ENCODE measurements around the gene SLC9C1. TPM values are rescaled to one million over a fixed set of nuclear protein-coding genes. Genes with fewer than 3 reads are reported as not detected.

SLC9C1 gene
- total and polyA plus RNA-seq, 2 of the 4 experiments (the other 2 are of a cell fraction) = not detected

DNA sequence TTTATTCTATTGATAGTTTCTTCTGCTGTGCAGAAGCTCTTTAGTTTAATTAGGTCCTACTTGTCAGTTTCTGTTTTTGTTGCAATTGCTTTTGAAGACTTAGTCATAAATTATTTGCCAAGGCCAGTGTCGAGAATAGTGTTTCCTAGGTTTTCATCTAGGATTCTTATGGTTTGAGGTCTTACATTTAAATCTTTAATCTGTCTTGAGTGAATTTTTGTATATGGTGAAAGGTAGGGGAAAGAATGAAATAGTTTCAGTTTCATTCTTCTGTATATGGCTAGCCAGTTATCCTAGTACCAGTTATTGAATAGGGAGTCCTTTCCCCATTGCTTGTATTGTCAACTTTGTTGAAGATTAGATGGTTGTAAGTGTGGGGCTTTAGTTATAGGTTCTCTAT lies 150.3 kb downstream of the SLC9C1 start:
- dilution Hi-C loops (cut with HindIII; ENCODE audit: low sequenced_read_pairs, unreplicated experiment) = no loop called here
- ATAC-seq (ENCODE audit: low read depth) (no peak), DNase-seq (no peak)
- Histone ChIP-seq H4K8ac (ENCODE audit: low read depth in 2 of 2, low read length in 2 of 2) (no peak overlapping the region), H3K14ac (replicated peaks; ENCODE audit: low read depth, low read length) (no peak overlapping the region), H3K4ac (ENCODE audit: low read depth, low read length) (no peak overlapping the region), H2BK20ac (ENCODE audit: low read depth, low read length) (no peak overlapping the region), H2BK15ac (ENCODE audit: low read depth, low read length) (no peak overlapping the region), H2AK9ac (replicated peaks; ENCODE audit: low read depth, low read length, poor library complexity) (no peak overlapping the region), H3K4me3 (ENCODE audit: insufficient read depth, low read depth, low read length) (no peak overlapping the region), H3K18ac (ENCODE audit: low read depth, low read length) (no peak overlapping the region), H2AFZ (replicated peaks; ENCODE audit: low read length, poor library complexity) (no peak overlapping the region), H2BK120ac (ENCODE audit: low read depth, low read length) (no peak overlapping the region), H4K20me1 (ENCODE audit: insufficient read depth, low read length) (no peaks in the 10 kb centered on the region), H3K9me3 (ENCODE audit: control insufficient read depth, insufficient read depth, low read length) (no peaks in the 10 kb centered on the region), H3K27me3 (ENCODE audit: control insufficient read depth, insufficient read depth, low read length) (no peaks in the 10 kb centered on the region), H2BK5ac (ENCODE audit: low read depth, low read length, poor library complexity, severe bottlenecking) (no peak overlapping the region), H3K4me2 (ENCODE audit: low read depth, low read length) (no peak overlapping the region), H3K23ac (ENCODE audit: low read depth, low read length) (no peak overlapping the region), H3K9me1 (ENCODE audit: insufficient read depth, low read length) (no peaks in the 10 kb centered on the region), H4K5ac (ENCODE audit: low read depth, low read length) (no peak overlapping the region), H2AK5ac (ENCODE audit: low read depth, low read length) (no peak overlapping the region), H3K9ac (ENCODE audit: low read depth, low read length) (no peak overlapping the region), H3K56ac (ENCODE audit: extremely low read depth, insufficient read depth, low read length) (no peak overlapping the region), H3K79me1 (ENCODE audit: low read depth in 1 of 2, low read length in 2 of 2) (no peaks in the 10 kb centered on the region), H3K27ac (ENCODE audit: insufficient read depth, low read length) (no peak overlapping the region), H3K36me3 (ENCODE audit: control insufficient read depth, insufficient read depth, low read length) (no peaks in the 10 kb centered on the region), H3K4me1 (ENCODE audit: control insufficient read depth, insufficient read depth, low read length) (no peaks in the 10 kb centered on the region), H4K91ac (ENCODE audit: insufficient read depth, low read depth, low read length) (no peak overlapping the region)
- no CpG with 5 or more reads among the region's 1 CpG for WGBS, 2 experiments (ENCODE audit: extremely low coverage in 2 of 2, insufficient read length in 1 of 2)
- CTCF ChIA-PET = no interaction called here
- BruUV-seq (replicated peaks) = no TSS peak
- in situ Hi-C loops (cut with MboI; ENCODE audit: low sequenced_read_pairs) = loop anchor here (25.0 kb wide), 1 partner anchor 369 kb away; no protein-coding TSS in a partner anchor
- TF ChIP-seq RFX5 (IDR thresholded peaks at IDR 0.05; ENCODE audit: low read depth, low read length) = no peak
- TF ChIP-seq USF2 (IDR thresholded peaks at IDR 0.05; ENCODE audit: low read depth, low read length) = no peak
- no peak for TF ChIP-seq POLR2A (IDR thresholded peaks at IDR 0.05; ENCODE audit: low read depth, low read length)
- TF ChIP-seq MXI1 (IDR thresholded peaks at IDR 0.05; ENCODE audit: borderline replicate concordance, low read depth, low read length) = no peak
- no peak for TF ChIP-seq BHLHE40 (IDR thresholded peaks at IDR 0.05; ENCODE audit: low read depth, low read length)
- TF ChIP-seq SMC3 (IDR thresholded peaks at IDR 0.05; ENCODE audit: low read depth, low read length) = no peak
- no peak for TF ChIP-seq CEBPB (IDR thresholded peaks at IDR 0.05; ENCODE audit: low read depth, low read length)
- TF ChIP-seq NFE2L2 (IDR thresholded peaks at IDR 0.05; ENCODE audit: low read depth, low read length) = no peak
- TF ChIP-seq RAD21 (IDR thresholded peaks at IDR 0.05; ENCODE audit: low read length) = no peak
- no peak for TF ChIP-seq MAFK (IDR thresholded peaks at IDR 0.05; ENCODE audit: low read depth, low read length)
- TF ChIP-seq CTCF (conservative IDR thresholded peaks at IDR 0.05; ENCODE audit: low read depth, low read length) = no peak
- TF ChIP-seq ELK1 (IDR thresholded peaks at IDR 0.05; ENCODE audit: borderline replicate concordance, low read depth, low read length) = no peak
- TF ChIP-seq MAZ (IDR thresholded peaks at IDR 0.05; ENCODE audit: borderline replicate concordance, low read depth, low read length) = no peak
- no peak for TF ChIP-seq CHD1 (IDR thresholded peaks at IDR 0.05; ENCODE audit: low read depth, low read length)
- TF ChIP-seq FOS (IDR thresholded peaks at IDR 0.05; ENCODE audit: low read depth, low read length) = no peak
- TF ChIP-seq RCOR1 (IDR thresholded peaks at IDR 0.05; ENCODE audit: insufficient replicate concordance, low read length) = no peak
- intact Hi-C loops (cut with micrococcal nuclease) = no loop called here
- POLR2A ChIA-PET (ENCODE audit: unreplicated experiment) = no interaction called here

All from IMR-90 (cell line).